Measurements from ENCODE around the gene NLGN1. TPM values are rescaled to one million over a fixed set of nuclear protein-coding genes. Genes with fewer than 3 reads are reported as not detected.
"Not testable (repeated sequence)": the region's sequence is repeated elsewhere in the genome, so short reads cannot be mapped to it uniquely, and the experiment has no call there.

Gene NLGN1
- total RNA-seq, 1 experiment from 2014 or later, result 16.9 TPM

- peak; percentile 57 for DNase-seq (ENCODE audit: low spot score)
Measured at GRCh38 chr3:173553635-173554280, 156.2 kb downstream of the NLGN1 start.

GRCh38 chr3:173556546-173556945 is 159.0 kb downstream of the NLGN1 start:
- no peak for DNase-seq (ENCODE audit: low spot score)

GRCh38 chr3:173567997-173568396 is 170.5 kb downstream of the NLGN1 start:
- DNase-seq (ENCODE audit: low spot score), result no peak

GRCh38 chr3:173568623-173569022 is 171.1 kb downstream of the NLGN1 start:
- DNase-seq (ENCODE audit: low spot score), result no peak

- no peak for DNase-seq (ENCODE audit: low spot score)
Measured at GRCh38 chr3:173583496-173583895, 186.0 kb downstream of the NLGN1 start.

GRCh38 chr3:173584093-173584837 is 186.7 kb downstream of the NLGN1 start:
- DNase-seq (ENCODE audit: low spot score), result peak; percentile 36

GRCh38 chr3:173584838-173585831 is 187.6 kb downstream of the NLGN1 start:
- DNase-seq (ENCODE audit: low spot score), result peak; percentile 39

- no peak for DNase-seq (ENCODE audit: low spot score)
Measured at GRCh38 chr3:173586166-173586565, 188.6 kb downstream of the NLGN1 start.

GRCh38 chr3:173587055-173587454 is 189.5 kb downstream of the NLGN1 start:
- DNase-seq (ENCODE audit: low spot score), result no peak

GRCh38 chr3:173588556-173588955 is 191.0 kb downstream of the NLGN1 start:
- no peak for DNase-seq (ENCODE audit: low spot score)

- no peak for DNase-seq (ENCODE audit: low spot score)
Measured at GRCh38 chr3:173589116-173589515, 191.6 kb downstream of the NLGN1 start.

- DNase-seq (ENCODE audit: low spot score), result no peak
Measured at GRCh38 chr3:173591401-173591800, 193.9 kb downstream of the NLGN1 start.

- DNase-seq (ENCODE audit: low spot score), result not testable (repeated sequence)
Measured at GRCh38 chr3:173594881-173595280, 197.3 kb downstream of the NLGN1 start.

GRCh38 chr3:173599673-173600072 is 202.1 kb downstream of the NLGN1 start:
- no peak for DNase-seq (ENCODE audit: low spot score)

GRCh38 chr3:173614522-173614921 is 217.0 kb downstream of the NLGN1 start:
- DNase-seq (ENCODE audit: low spot score), result no peak

- no peak for DNase-seq (ENCODE audit: low spot score)
Measured at GRCh38 chr3:173615661-173616060, 218.1 kb downstream of the NLGN1 start.

GRCh38 chr3:173617490-173617889 is 219.9 kb downstream of the NLGN1 start:
- no peak for DNase-seq (ENCODE audit: low spot score)

GRCh38 chr3:173618148-173618547 is 220.6 kb downstream of the NLGN1 start:
- no peak for DNase-seq (ENCODE audit: low spot score)

- DNase-seq (ENCODE audit: low spot score), result no peak
Measured at GRCh38 chr3:173618703-173619102, 221.2 kb downstream of the NLGN1 start.

- no peak for DNase-seq (ENCODE audit: low spot score)
Measured at GRCh38 chr3:173622166-173622565, 224.6 kb downstream of the NLGN1 start.

GRCh38 chr3:173624086-173624485 is 226.5 kb downstream of the NLGN1 start:
- no peak for DNase-seq (ENCODE audit: low spot score)

- no peak for DNase-seq (ENCODE audit: low spot score)
Measured at GRCh38 chr3:173630849-173631248, 233.3 kb downstream of the NLGN1 start.
